PC-3 (cell line): Measurements from ENCODE around the gene ARL6IP4. TPM values are rescaled to one million over a fixed set of nuclear protein-coding genes. Genes with fewer than 3 reads are reported as not detected.

Experiments used
- ATAC-seq: fragments of 200-7000 bp; cut with Tn5 transposase; 2 replicates; pipeline ENCODE4 v1.9.1; 2020; ENCODE audit warnings: mild to moderate bottlenecking, moderate library complexity
- BruUV-seq: library from RNA; stranded (reverse); fragments of 400-500 nt; replicated peaks from 2 replicates; lab custom pipeline; 2021; lab: Mats Ljungman, UMichigan
- CTCF ChIA-PET: fragments of 300-600 bp; sonication (Branson Sonifier 250); formaldehyde crosslinking; loops from one replicate; lab custom pipeline; 2022; ENCODE audit warnings: antibody characterized with exemption; lab: Charles Lee
- POLR2A ChIA-PET: fragments of 300-600 bp; sonication (Branson Sonifier 250); formaldehyde crosslinking; loops from one replicate; lab custom pipeline; 2022; ENCODE audit warnings: antibody characterized with exemption; ENCODE audit not compliant: unreplicated experiment; lab: Charles Lee
- DNase-seq: peaks from one replicate; pipeline ENCODE4 v3.0.0-alpha.2; 2015
- H2AFZ ChIP-seq: fragments of 300-600 bp; sonication (generic); 2 replicates; pipeline ENCODE4 v1.6.0; 2016; ENCODE audit warnings: antibody characterized with exemption, low read length
- H3F3A ChIP-seq: fragments of 300-600 bp; sonication (generic); one replicate; pipeline ENCODE4 v1.6.0; 2017; ENCODE audit warnings: antibody characterized with exemption, low read length, control low read depth, mild to moderate bottlenecking; ENCODE audit not compliant: unreplicated experiment
- H3K27ac ChIP-seq: fragments of 300-600 bp; sonication (generic); 2 replicates; pipeline ENCODE4 v1.5.1; 2016; ENCODE audit warnings: mild to moderate bottlenecking, low read length
- H3K27me3 ChIP-seq: fragments of 300-600 bp; sonication (generic); 2 replicates; pipeline ENCODE4 v1.6.1; 2016; ENCODE audit warnings: low read length, mixed read lengths
- H3K36me3 ChIP-seq: fragments of 300-600 bp; sonication (generic); 2 replicates; pipeline ENCODE4 v1.6.1; 2016; ENCODE audit warnings: low read depth, mixed run types, low read length, mixed read lengths
- H3K4me1 ChIP-seq: fragments of 300-600 bp; sonication (generic); 2 replicates; pipeline ENCODE4 v1.5.1; 2016; ENCODE audit warnings: low read length; ENCODE audit not compliant: insufficient read depth
- H3K4me2 ChIP-seq: fragments of 300-600 bp; sonication (generic); 2 replicates; pipeline ENCODE4 v1.6.0; 2016; ENCODE audit warnings: low read length
- H3K4me3 ChIP-seq: fragments of 300-600 bp; sonication (generic); 2 replicates; pipeline ENCODE4 v1.5.1; 2016; ENCODE audit warnings: mild to moderate bottlenecking, low read length, mixed read lengths
- H3K79me2 ChIP-seq: fragments of 300-600 bp; sonication (generic); 2 replicates; pipeline ENCODE4 v1.6.1; 2017; ENCODE audit warnings: low read length, mixed read lengths
- H3K9ac ChIP-seq: fragments of 300-600 bp; sonication (generic); 2 replicates; pipeline ENCODE4 v1.6.0; 2016; ENCODE audit warnings: mild to moderate bottlenecking, low read length
- H3K9me2 ChIP-seq: fragments of 300-600 bp; sonication (generic); replicated peaks from 2 replicates; pipeline ENCODE4 v1.6.1; 2016; ENCODE audit warnings: mixed run types, low read length, mixed read lengths
- H3K9me3 ChIP-seq: fragments of 300-600 bp; sonication (generic); 2 replicates; pipeline ENCODE4 v1.6.1; 2016; ENCODE audit warnings: low read length, mixed read lengths
- H4K20me1 ChIP-seq: fragments of 300-600 bp; sonication (generic); 2 replicates; pipeline ENCODE4 v1.6.1; 2016; ENCODE audit warnings: low read length, mixed read lengths
- CTCF ChIP-seq: fragments of 300-600 bp; sonication (generic); conservative IDR thresholded peaks from 2 replicates; pipeline ENCODE4 v1.5.1; 2017; ENCODE audit warnings: antibody characterized with exemption, low read depth, mild to moderate bottlenecking, low read length
- EZH2 ChIP-seq: fragments of 300-600 bp; sonication (generic); IDR thresholded peaks from one replicate; pipeline ENCODE4 v1.6.1; 2017; ENCODE audit warnings: antibody characterized with exemption, mild to moderate bottlenecking, low read length; ENCODE audit not compliant: unreplicated experiment
- EZH2phosphoT487 ChIP-seq: fragments of 300-600 bp; sonication (generic); IDR thresholded peaks from 2 replicates; pipeline ENCODE4 v1.6.1; 2018; ENCODE audit warnings: mild to moderate bottlenecking, antibody characterized with exemption, low read length, borderline replicate concordance
- intact Hi-C: fragments of 100-400 bp; cut with micrococcal nuclease; formaldehyde crosslinking; loops from 2 replicates; pipeline ENCODE4 v1.9.0; 2023
- total RNA-seq: library from RNA; depleted of rRNA; stranded (reverse); fragments of >200 nt; gene quantifications from 2 replicates; pipeline ENCODE4 v1.2.3, GENCODE V29; 2014

Gene ARL6IP4
- total RNA-seq, 1 experiment from 2014 or later = 363 TPM

GRCh38 chr12:122978507-122978955 lies 1.9 kb upstream of the ARL6IP4 start:
- intact Hi-C loops = no loop called here
- no peaks in the 10 kb centered on the region for H3F3A ChIP-seq
- no peak for DNase-seq
- H3K79me2 ChIP-seq = peaks cover 72% of the 10 kb centered on the region
- BruUV-seq = no TSS peak
- H3K4me2 ChIP-seq = no peak overlapping the region
- CTCF ChIA-PET = no interaction called here
- H3K27me3 ChIP-seq = no peaks in the 10 kb centered on the region
- H3K9me2 ChIP-seq = no peaks in the 10 kb centered on the region
- no peak overlapping the region for H3K9ac ChIP-seq
- H3K27ac ChIP-seq = no peak overlapping the region
- H4K20me1 ChIP-seq = no peaks in the 10 kb centered on the region
- peaks cover 30% of the 10 kb centered on the region for H3K4me1 ChIP-seq
- no peak for ATAC-seq
- no peaks in the 10 kb centered on the region for H3K9me3 ChIP-seq
- no peak overlapping the region for H3K4me3 ChIP-seq
- H3K36me3 ChIP-seq = peaks cover 2% of the 10 kb centered on the region; the same call in 1 of the 2 replicates
- TF ChIP-seq EZH2phosphoT487 (no peak), EZH2 (no peak), CTCF (no peak)
- H2AFZ ChIP-seq = no peak overlapping the region
- POLR2A ChIA-PET = no interaction called here

GRCh38 chr12:122979001-122979907 lies 1.2 kb upstream of the ARL6IP4 start:
- peak overlapping the region; percentile 89 for H2AFZ ChIP-seq
- no peaks in the 10 kb centered on the region for H3K9me2 ChIP-seq
- BruUV-seq = no TSS peak
- H3K79me2 ChIP-seq = peaks cover 72% of the 10 kb centered on the region
- H3K27me3 ChIP-seq = no peaks in the 10 kb centered on the region
- no peaks in the 10 kb centered on the region for H3K9me3 ChIP-seq
- ATAC-seq (no peak), DNase-seq (no peak)
- H3K27ac ChIP-seq = no peak overlapping the region; the same call in 1 of the 2 replicates
- no peak for TF ChIP-seq EZH2phosphoT487
- no peak for TF ChIP-seq CTCF
- TF ChIP-seq EZH2 = no peak
- CTCF ChIA-PET = no interaction called here
- H3K4me1 ChIP-seq = peaks cover 30% of the 10 kb centered on the region
- H3K36me3 ChIP-seq = peaks cover 2% of the 10 kb centered on the region; the same call in 1 of the 2 replicates
- no peaks in the 10 kb centered on the region for H3F3A ChIP-seq
- intact Hi-C loops = no loop called here
- POLR2A ChIA-PET = no interaction called here
- H3K9ac ChIP-seq = peak overlapping the region; percentile 95
- no peaks in the 10 kb centered on the region for H4K20me1 ChIP-seq
- H3K4me2 ChIP-seq = peak overlapping the region; percentile 99
- H3K4me3 ChIP-seq = peak overlapping the region; percentile 85

GRCh38 chr12:122979908-122980182 lies 636 bp upstream of the ARL6IP4 start:
- intact Hi-C loops = no loop called here

More at GRCh38 chr12:122979908-122980182, 636 bp upstream of the ARL6IP4 start:
- POLR2A ChIA-PET = no interaction called here
- no peaks in the 10 kb centered on the region for H3K9me3 ChIP-seq
- peak overlapping the region; percentile 89 for H2AFZ ChIP-seq
- BruUV-seq = TSS peak; percentile 35
- peaks cover 2% of the 10 kb centered on the region; the same call in 1 of the 2 replicates for H3K36me3 ChIP-seq
- peak overlapping the region; percentile 20; the same call in 1 of the 2 replicates for H3K27ac ChIP-seq
- H3K4me3 ChIP-seq = peak overlapping the region; percentile 85
- H3K9ac ChIP-seq = peak overlapping the region; percentile 95
- H3K27me3 ChIP-seq = no peaks in the 10 kb centered on the region
- H3K4me2 ChIP-seq = peak overlapping the region; percentile 99
- ATAC-seq = no peak
- no peak for DNase-seq
- peaks cover 30% of the 10 kb centered on the region for H3K4me1 ChIP-seq
- peaks cover 72% of the 10 kb centered on the region for H3K79me2 ChIP-seq
- H3F3A ChIP-seq = no peaks in the 10 kb centered on the region
- CTCF ChIA-PET = no interaction called here
- no peaks in the 10 kb centered on the region for H3K9me2 ChIP-seq
- no peak for TF ChIP-seq CTCF
- no peak for TF ChIP-seq EZH2
- no peak for TF ChIP-seq EZH2phosphoT487
- no peaks in the 10 kb centered on the region for H4K20me1 ChIP-seq
